NB4 (cell line): ENCODE measurements around the gene EHD3.
"Not testable (repeated sequence)": the region's sequence is repeated elsewhere in the genome, so short reads cannot be mapped to it uniquely, and the experiment has no call there.

Experiments used
- DNase-seq: peaks from one replicate; pipeline ENCODE4 v3.0.0; 2010; ENCODE audit warnings: low read depth
- H3K4me3 ChIP-seq: one replicate; pipeline ENCODE4 v1.5.1; 2011; ENCODE audit warnings: mild to moderate bottlenecking, low read depth, low read length, moderate library complexity
- MAX ChIP-seq: IDR thresholded peaks from 2 replicates; pipeline ENCODE4 v1.6.1; 2011; ENCODE audit warnings: low read depth, low read length
- MYC ChIP-seq: IDR thresholded peaks from 2 replicates; pipeline ENCODE4 v1.6.1; 2011; ENCODE audit warnings: low read depth, low read length
- POLR2A ChIP-seq: IDR thresholded peaks from 2 replicates; pipeline ENCODE4 v1.6.1; 2011; ENCODE audit warnings: mild to moderate bottlenecking; ENCODE audit not compliant: insufficient read length; ENCODE audit errors: extremely low read depth
- TF ChIP-seq, protein P1 (sequence below): IDR thresholded peaks from one replicate; pipeline ENCODE4 v1.5.1; 2012; ENCODE audit warnings: low read depth, low read length

The EHD3 gene

DNA sequence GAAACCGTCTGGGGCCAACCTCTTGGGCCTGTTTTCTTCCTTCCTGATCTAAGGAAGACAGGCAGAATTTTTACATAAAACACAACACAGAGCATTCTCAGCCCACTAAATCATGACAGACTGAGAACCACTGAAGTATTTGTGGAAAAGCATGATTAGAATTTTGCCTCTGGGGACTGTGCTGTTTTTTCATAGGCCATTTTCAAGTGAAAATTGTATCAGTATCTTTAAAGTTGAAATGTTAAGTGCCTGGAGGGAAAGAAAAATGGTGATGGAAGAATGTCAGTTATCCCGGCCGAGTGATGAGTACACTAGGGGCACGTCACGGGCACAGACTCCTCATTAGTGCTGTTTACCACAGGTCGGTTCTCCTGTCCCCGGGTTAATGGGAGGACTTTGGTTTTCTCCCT lies 36.9 kb downstream of the EHD3 start:
- TF ChIP-seq MAX (no peak), POLR2A (no peak), MYC (no peak)
- TF ChIP-seq, protein P1, sequence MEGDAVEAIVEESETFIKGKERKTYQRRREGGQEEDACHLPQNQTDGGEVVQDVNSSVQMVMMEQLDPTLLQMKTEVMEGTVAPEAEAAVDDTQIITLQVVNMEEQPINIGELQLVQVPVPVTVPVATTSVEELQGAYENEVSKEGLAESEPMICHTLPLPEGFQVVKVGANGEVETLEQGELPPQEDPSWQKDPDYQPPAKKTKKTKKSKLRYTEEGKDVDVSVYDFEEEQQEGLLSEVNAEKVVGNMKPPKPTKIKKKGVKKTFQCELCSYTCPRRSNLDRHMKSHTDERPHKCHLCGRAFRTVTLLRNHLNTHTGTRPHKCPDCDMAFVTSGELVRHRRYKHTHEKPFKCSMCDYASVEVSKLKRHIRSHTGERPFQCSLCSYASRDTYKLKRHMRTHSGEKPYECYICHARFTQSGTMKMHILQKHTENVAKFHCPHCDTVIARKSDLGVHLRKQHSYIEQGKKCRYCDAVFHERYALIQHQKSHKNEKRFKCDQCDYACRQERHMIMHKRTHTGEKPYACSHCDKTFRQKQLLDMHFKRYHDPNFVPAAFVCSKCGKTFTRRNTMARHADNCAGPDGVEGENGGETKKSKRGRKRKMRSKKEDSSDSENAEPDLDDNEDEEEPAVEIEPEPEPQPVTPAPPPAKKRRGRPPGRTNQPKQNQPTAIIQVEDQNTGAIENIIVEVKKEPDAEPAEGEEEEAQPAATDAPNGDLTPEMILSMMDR: no peak
- DNase-seq: no peak
- no peak overlapping the region for H3K4me3 ChIP-seq

DNA sequence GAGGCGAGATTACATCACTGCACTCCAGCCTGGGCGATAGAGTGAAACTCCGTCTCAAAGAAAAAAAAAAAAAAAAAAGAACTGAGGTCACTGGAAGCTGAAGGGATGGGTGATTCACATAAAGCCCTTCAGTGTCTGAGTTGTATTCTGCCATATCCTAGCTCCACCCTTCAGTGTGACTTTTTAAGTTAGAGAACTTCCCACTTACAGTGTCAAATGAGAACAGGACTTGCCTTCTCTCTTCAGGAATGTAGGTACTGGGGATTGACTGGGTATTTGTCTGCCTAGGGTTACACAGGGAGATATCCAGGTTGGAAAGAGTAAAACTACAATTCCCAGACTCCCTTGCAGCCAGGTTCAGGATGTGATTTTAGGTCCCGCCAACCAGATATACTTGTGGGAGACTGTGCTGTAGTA lies 37.9 kb downstream of the EHD3 start:
- TF ChIP-seq, protein P1: no peak
- TF ChIP-seq MYC (no peak), MAX (no peak), POLR2A (no peak)
- no peak overlapping the region for H3K4me3 ChIP-seq
- no peak for DNase-seq

DNA sequence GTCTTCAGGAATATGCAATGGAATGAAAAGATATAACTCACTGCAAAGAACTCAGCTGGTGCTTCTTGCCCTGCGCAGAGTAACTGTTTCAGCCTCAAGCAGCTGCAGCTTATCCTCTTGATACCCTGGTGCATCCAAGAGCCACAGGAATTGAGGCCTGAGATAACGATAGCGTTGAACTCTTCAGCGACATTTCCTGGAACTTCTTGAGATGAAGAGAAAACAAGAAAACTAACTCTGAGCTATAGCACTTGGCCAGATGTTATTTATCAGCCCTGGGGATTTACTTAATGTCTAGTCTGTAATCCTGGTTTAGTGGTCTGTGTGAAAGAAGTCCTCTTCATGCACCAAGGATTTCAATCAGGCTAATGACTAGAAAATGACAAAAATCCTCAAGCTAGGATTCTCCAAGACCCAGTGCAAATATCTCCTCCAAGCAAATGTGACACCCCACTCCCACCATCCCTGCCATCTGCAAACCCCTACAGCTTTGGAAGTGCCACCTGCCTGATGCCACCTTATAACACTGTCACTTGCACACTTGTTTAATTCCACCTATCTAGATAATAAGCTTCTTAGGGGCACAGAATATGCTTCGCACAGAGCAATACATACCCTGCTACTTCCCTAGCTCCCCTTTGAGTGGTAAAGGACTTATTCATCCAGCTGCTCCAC lies 40.6 kb downstream of the EHD3 start:
- H3K4me3 ChIP-seq: no peak overlapping the region
- DNase-seq: no peak
- TF ChIP-seq, protein P1: no peak
- TF ChIP-seq POLR2A (no peak), MAX (no peak), MYC (no peak)

- no peak overlapping the region for H3K4me3 ChIP-seq
- no peak for DNase-seq
- TF ChIP-seq POLR2A (no peak), MYC (no peak), MAX (no peak)
- TF ChIP-seq, protein P1: no peak
These were observed 42.0 kb downstream of the EHD3 start for GRCh38 chr2:31275976-31276375.

DNA sequence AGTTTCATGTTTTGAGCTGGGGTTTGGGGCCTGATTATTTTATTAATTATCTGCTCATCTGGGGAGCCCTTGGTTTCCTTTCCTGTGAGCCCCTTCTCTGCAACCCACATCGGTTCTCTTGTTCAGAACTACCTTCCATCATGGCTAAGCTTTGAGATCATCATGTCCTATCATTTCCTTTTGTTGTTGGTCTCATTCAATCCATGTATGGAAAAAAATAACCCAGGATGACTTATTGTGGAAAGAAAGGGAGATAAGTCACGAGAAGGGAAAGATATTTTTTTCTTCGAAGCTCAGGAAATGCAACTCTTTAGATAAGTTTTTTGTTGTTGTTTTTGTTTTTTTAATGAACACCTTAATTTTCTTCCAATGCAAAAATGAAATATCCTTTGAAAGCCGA lies 43.7 kb downstream of the EHD3 start:
- H3K4me3 ChIP-seq: no peak overlapping the region
- no peak for DNase-seq
- TF ChIP-seq MYC: no peak
- no peak for TF ChIP-seq MAX
- TF ChIP-seq, protein P1: no peak
- no peak for TF ChIP-seq POLR2A

DNA sequence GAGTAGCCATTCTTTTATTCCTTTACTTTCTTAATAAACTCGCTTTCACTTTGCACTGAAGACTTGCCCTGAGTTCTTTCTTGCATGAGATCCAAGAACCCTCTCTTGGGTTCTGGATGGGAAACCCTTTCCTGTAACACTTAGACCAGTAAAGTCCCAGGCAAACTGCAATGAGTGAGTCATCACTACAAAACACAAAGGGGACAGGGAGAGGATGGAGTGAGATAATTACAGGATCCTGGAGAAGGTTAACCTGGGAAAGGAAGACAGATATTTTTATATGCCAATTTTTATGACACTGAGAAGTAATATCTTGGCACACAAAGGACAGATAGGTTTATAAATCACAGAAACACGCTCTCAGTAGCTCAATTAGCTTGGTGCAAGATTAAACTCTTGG lies 48.7 kb downstream of the EHD3 start:
- no peak overlapping the region for H3K4me3 ChIP-seq
- no peak for DNase-seq
- TF ChIP-seq MYC (no peak), MAX (no peak), POLR2A (no peak)
- TF ChIP-seq, protein P1: no peak

- not testable (repeated sequence) for H3K4me3 ChIP-seq, DNase-seq
These were observed 49.4 kb downstream of the EHD3 start for GRCh38 chr2:31283193-31283919.
